GM12891 (cell line): ENCODE results near the gene TGIF2.

Source experiments
- PAX5 ChIP-seq: IDR thresholded peaks from 2 replicates; pipeline ENCODE4 v1.6.1; 2011; ENCODE audit warnings: low read length, moderate library complexity, mild to moderate bottlenecking; ENCODE audit not compliant: insufficient read depth, severe bottlenecking
- POLR2A ChIP-seq: IDR thresholded peaks from 2 replicates; pipeline ENCODE4 v1.6.1; 2011; ENCODE audit warnings: low read depth, low read length, control low read depth
- POLR2AphosphoS5 ChIP-seq: IDR thresholded peaks from 2 replicates; pipeline ENCODE4 v1.6.1; 2011; ENCODE audit warnings: low read depth, low read length, control low read depth
- POU2F2 ChIP-seq: IDR thresholded peaks from 2 replicates; pipeline ENCODE4 v1.6.1; 2011; ENCODE audit warnings: low read depth, mild to moderate bottlenecking, control low read depth, low read length, moderate library complexity
- SPI1 ChIP-seq: IDR thresholded peaks from 2 replicates; pipeline ENCODE4 v1.6.1; 2011; ENCODE audit warnings: low read depth, low read length, control low read depth
- TAF1 ChIP-seq: IDR thresholded peaks from 2 replicates; pipeline ENCODE4 v1.6.1; 2011; ENCODE audit warnings: low read depth, low read length, control low read depth

GRCh38 chr20:36546111-36546736, 27.2 kb upstream of the TGIF2 start:
- TF ChIP-seq TAF1 (no peak), POLR2AphosphoS5 (no peak), POLR2A (no peak), POU2F2 (no peak), PAX5 (no peak), SPI1 (no peak)
